Upper lobe of left lung (tissue), 6 donors: ENCODE data around the gene GBF1. TPM values are rescaled to one million over a fixed set of nuclear protein-coding genes. Genes with fewer than 3 reads are reported as not detected.

Experiments
- ATAC-seq, 2 donors: fragments of 200-7000 bp; cut with Tn5 transposase; one replicate each; pipeline ENCODE4 v1.9.1; 2022; ENCODE audit warnings: mild to moderate bottlenecking in 2 of 2, moderate library complexity in 2 of 2; ENCODE audit not compliant: low FRiP score in 2 of 2
- DNase-seq, 2 donors: peaks; one replicate each; pipeline ENCODE4 v3.0.0-alpha.2; 2019 to 2020
- H3K27ac ChIP-seq, 4 donors: fragments of 200-600 bp; sonication (generic); one replicate each; pipeline ENCODE4 v1.5.1; 2016 to 2019
- H3K27me3 ChIP-seq, 4 donors: fragments of 200-600 bp; sonication (generic); one replicate each; pipeline ENCODE4 v1.5.1; 2017 to 2019
- H3K36me3 ChIP-seq, 4 donors: fragments of 200-600 bp; sonication (generic); one replicate each; pipeline ENCODE4 v1.5.1; 2016 to 2019
- H3K4me1 ChIP-seq, 4 donors: fragments of 200-600 bp; sonication (generic); one replicate each; pipeline ENCODE4 v1.5.1; 2018 to 2019
- H3K4me3 ChIP-seq, 4 donors: fragments of 200-600 bp; sonication (generic); one replicate each; pipeline ENCODE4 v1.5.1; 2017 to 2019; ENCODE audit warnings: mild to moderate bottlenecking in 2 of 4, moderate library complexity in 1 of 4
- H3K9me3 ChIP-seq, 4 donors: fragments of 200-600 bp; sonication (generic); one replicate each; pipeline ENCODE4 v1.5.1; 2018 to 2019
- EP300 ChIP-seq, 4 donors: sonication (generic); formaldehyde crosslinking; IDR thresholded peaks; one replicate each; pipeline ENCODE4 v1.5.1; 2017; ENCODE audit warnings: antibody characterized with exemption in 4 of 4, control low read depth in 2 of 4
- POLR2A ChIP-seq, 4 donors: fragments of 450-650 bp; IDR thresholded peaks; one replicate each; pipeline ENCODE4 v1.5.1; 2016 to 2017; ENCODE audit warnings: antibody characterized with exemption in 4 of 4, mild to moderate bottlenecking in 2 of 4
- POLR2AphosphoS5 ChIP-seq, 2 donors: sonication (generic); formaldehyde crosslinking; IDR thresholded peaks; one replicate each; pipeline ENCODE4 v1.5.1; 2017; ENCODE audit warnings: antibody characterized with exemption in 2 of 2
- WGBS, 2 donors: methylation state at CpG; one replicate each; pipeline ENCODE4 v1.1.5; 2017 to 2018; 5-methylcytosine and 5-hydroxymethylcytosine counted together
- total RNA-seq, 6 donors: library from RNA; depleted of rRNA in 4 of 6; stranded (reverse); fragments of >200 nt in 4 of 6; gene quantifications; one replicate each; pipeline versions ENCODE4 v1.1.0 to v1.2.1, GENCODE V29; 2016 to 2021
- TF ChIP-seq, protein P1 (sequence below), 6 experiments: fragments of 450-650 bp in 4 of 6; fragments of 200-600 bp in 2 of 6; sonication (generic) in 2 of 6; IDR thresholded peaks; one replicate each; pipeline ENCODE4 v1.5.1; 2016 to 2019; ENCODE audit warnings: antibody characterized with exemption in 6 of 6
- donor health status: DM: no; HTN: no; CAD: no; lungs with moderate emphysema.
- donor health status: DM: no; HTN: yes; CAD: no; lungs with severe emphysema.

The GBF1 gene
- total RNA-seq, 6 donors from 2014 or later = 36.7 to 59.7 (median 44.4) TPM

DNA sequence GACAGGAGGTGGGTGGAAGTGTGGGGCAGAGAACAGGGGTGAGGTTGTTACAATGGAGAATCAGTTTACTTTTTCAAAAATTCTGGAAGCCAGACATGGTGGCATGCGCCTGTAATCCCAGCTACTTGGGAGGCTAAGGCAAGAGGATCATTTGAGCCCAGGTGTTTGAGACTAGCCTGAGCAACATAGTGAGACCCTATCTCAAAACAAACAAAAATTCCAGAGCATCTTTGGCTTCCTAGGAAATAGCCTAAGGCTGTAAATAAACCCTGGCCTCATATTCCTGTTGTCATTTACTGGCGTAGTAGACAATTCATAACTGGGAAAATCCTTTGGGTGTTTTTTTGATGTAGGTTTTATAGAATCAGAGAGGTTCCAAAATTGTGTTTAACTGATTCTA, 44.0 kb downstream of the GBF1 start:
- no peaks in the 10 kb centered on the region for H3K27me3 ChIP-seq
- H3K4me3 ChIP-seq = no peak overlapping the region
- H3K4me1 ChIP-seq = peaks cover 0 to 10% (median 0%) of the 10 kb centered on the region in 4 donors
- no peak overlapping the region for H3K27ac ChIP-seq
- ATAC-seq (no peak), DNase-seq (no peak)
- WGBS, 2 donors = 96 to 100% methylated on average over 2 of the region's 2 CpGs
- H3K9me3 ChIP-seq = no peaks in the 10 kb centered on the region
- TF ChIP-seq EP300 (IDR thresholded peaks at IDR 0.05) = no peak
- TF ChIP-seq, protein P1, sequence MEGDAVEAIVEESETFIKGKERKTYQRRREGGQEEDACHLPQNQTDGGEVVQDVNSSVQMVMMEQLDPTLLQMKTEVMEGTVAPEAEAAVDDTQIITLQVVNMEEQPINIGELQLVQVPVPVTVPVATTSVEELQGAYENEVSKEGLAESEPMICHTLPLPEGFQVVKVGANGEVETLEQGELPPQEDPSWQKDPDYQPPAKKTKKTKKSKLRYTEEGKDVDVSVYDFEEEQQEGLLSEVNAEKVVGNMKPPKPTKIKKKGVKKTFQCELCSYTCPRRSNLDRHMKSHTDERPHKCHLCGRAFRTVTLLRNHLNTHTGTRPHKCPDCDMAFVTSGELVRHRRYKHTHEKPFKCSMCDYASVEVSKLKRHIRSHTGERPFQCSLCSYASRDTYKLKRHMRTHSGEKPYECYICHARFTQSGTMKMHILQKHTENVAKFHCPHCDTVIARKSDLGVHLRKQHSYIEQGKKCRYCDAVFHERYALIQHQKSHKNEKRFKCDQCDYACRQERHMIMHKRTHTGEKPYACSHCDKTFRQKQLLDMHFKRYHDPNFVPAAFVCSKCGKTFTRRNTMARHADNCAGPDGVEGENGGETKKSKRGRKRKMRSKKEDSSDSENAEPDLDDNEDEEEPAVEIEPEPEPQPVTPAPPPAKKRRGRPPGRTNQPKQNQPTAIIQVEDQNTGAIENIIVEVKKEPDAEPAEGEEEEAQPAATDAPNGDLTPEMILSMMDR (IDR thresholded peaks at IDR 0.05) = no peak
- TF ChIP-seq POLR2A (IDR thresholded peaks at IDR 0.05) = no peak
- no peak for TF ChIP-seq POLR2AphosphoS5 (IDR thresholded peaks at IDR 0.05)
- H3K36me3 ChIP-seq = peaks cover 0 to 2% (median 0%) of the 10 kb centered on the region in 4 donors

DNA sequence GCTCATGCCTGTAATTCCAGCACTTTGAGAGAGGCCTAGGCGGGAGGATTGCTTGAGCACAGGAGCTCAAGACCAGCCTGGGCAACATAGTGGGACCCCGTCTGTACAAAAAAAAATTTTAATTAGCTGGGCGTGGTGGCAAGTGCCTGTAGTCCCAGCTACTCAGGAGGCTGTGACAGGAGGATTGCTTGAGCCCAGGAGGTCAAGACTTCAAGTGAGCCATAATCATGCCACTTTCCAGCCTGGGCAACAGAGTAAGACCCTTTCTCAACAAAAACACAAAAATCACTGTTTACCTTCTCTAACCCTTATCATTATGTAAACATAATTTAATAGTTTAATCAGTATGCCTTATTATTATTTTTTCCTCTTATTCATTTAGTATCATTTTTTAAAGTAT, 44.5 kb downstream of the GBF1 start:
- DNase-seq (no peak), ATAC-seq (no peak)
- H3K9me3 ChIP-seq = no peaks in the 10 kb centered on the region
- WGBS, 2 donors = 92 to 93% methylated on average over 3 of the region's 3 CpGs
- H3K27ac ChIP-seq = no peak overlapping the region
- H3K4me1 ChIP-seq = peaks cover 0 to 10% (median under 1%) of the 10 kb centered on the region in 4 donors
- H3K36me3 ChIP-seq = peaks cover 0 to 2% (median 0%) of the 10 kb centered on the region in 4 donors
- H3K27me3 ChIP-seq = no peaks in the 10 kb centered on the region
- TF ChIP-seq EP300 (IDR thresholded peaks at IDR 0.05) = no peak
- no peak for TF ChIP-seq POLR2A (IDR thresholded peaks at IDR 0.05)
- no peak for TF ChIP-seq POLR2AphosphoS5 (IDR thresholded peaks at IDR 0.05)
- TF ChIP-seq, protein P1 (IDR thresholded peaks at IDR 0.05) = no peak
- H3K4me3 ChIP-seq = no peak overlapping the region

DNA sequence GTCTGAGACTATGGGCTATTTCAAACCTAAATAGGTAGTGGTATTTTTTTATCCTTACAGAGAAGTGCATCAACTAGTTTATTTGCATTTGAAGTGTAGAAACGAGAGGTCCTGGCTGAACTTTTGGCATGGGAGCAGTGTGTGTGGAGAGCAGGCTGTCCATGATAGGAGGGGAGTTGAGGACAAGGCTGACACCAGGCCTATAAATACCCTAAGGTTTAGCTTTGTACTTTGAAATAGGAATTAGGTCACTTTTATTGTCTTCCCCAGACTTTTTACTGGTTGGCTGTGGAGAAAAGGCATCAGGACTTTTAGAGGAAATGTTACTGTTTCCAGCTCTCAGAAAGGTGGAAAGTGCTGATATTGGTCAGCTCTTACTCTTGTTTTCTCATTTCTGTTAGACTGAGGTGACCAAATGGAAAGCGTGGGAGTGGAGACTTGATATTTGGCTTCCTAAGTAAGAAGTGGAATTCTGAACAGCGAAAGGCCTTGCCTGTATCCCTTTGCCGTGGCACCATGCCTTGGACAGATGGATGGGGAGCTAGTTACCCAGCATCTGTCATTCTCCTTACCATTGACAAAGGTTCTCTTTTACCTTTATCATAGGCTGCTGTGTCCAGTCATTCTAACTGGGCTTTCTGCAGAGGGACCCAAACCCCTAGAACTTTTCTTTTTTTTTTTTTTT, 46.0 kb downstream of the GBF1 start:
- peaks cover 0 to 2% (median 0%) of the 10 kb centered on the region in 4 donors for H3K36me3 ChIP-seq
- ATAC-seq = no peak
- no peak overlapping the region for H3K4me3 ChIP-seq
- H3K4me1 ChIP-seq = peaks cover 0 to 10% (median 3%) of the 10 kb centered on the region in 4 donors
- TF ChIP-seq POLR2AphosphoS5 (IDR thresholded peaks at IDR 0.05) = no peak
- no peak for TF ChIP-seq POLR2A (IDR thresholded peaks at IDR 0.05)
- 83 to 87% methylated on average over 4 of the region's 4 CpGs for WGBS, 2 donors
- no peak overlapping the region for H3K27ac ChIP-seq
- no peaks in the 10 kb centered on the region for H3K9me3 ChIP-seq
- DNase-seq = no peak
- H3K27me3 ChIP-seq = no peaks in the 10 kb centered on the region

DNA sequence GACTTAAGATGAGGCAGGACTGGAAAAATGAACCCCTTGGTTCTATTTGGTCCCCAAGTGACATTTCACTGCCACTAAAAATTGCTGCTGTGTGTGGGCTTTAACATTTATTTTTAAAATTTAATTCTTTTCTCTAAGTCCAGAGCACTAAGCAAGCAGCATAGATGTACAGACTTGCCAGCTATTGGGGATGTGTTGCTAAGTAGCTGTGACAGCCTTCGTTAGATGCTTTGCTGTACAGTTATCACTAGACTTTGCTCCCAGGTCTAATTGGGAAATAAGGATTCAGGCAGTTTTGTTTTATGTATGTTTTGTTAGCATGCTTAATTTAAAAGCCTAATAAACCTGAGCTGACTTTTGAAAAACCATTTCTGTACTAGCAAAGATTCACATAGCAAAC, 51.8 kb downstream of the GBF1 start:
- Histone ChIP-seq H3K36me3 (no peaks in the 10 kb centered on the region), H3K9me3 (no peaks in the 10 kb centered on the region), H3K4me1 (peaks cover 7 to 18% (median 10%) of the 10 kb centered on the region in 4 donors), H3K27ac (no peak overlapping the region), H3K27me3 (no peaks in the 10 kb centered on the region), H3K4me3 (no peak overlapping the region)
- DNase-seq (no peak), ATAC-seq (no peak)
- WGBS, 2 donors = 96 to 100% methylated on average over 1 of the region's 1 CpG
- no peak for TF ChIP-seq POLR2AphosphoS5 (IDR thresholded peaks at IDR 0.05)
- TF ChIP-seq POLR2A (IDR thresholded peaks at IDR 0.05) = no peak
- no peak for TF ChIP-seq EP300 (IDR thresholded peaks at IDR 0.05)
- TF ChIP-seq, protein P1 (IDR thresholded peaks at IDR 0.05) = no peak

DNA sequence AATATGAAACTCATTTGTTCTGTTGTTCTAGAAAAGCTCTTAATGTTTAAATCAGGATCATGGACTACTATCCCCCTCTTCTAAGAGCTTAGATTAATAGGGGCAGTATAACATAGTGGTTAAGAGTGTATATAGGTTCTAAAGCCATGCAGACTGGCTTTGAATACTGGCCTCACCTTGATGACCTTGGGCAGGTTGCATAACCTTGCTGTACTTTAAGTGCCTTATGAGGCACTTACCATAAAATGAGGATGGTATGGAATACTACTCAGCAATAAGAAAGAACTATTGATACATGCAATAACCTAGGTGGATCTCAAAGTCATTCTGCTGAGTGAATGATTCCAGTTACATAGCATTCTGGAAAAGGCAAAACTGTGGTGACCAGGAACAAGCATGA, 53.6 kb downstream of the GBF1 start:
- ATAC-seq (no peak), DNase-seq (no peak)
- Histone ChIP-seq H3K36me3 (no peaks in the 10 kb centered on the region), H3K9me3 (no peaks in the 10 kb centered on the region), H3K27me3 (no peaks in the 10 kb centered on the region), H3K4me1 (peaks cover 7 to 18% (median 10%) of the 10 kb centered on the region in 4 donors), H3K27ac (no peak overlapping the region), H3K4me3 (no peak overlapping the region)
- no peak for TF ChIP-seq POLR2A (IDR thresholded peaks at IDR 0.05)

DNA sequence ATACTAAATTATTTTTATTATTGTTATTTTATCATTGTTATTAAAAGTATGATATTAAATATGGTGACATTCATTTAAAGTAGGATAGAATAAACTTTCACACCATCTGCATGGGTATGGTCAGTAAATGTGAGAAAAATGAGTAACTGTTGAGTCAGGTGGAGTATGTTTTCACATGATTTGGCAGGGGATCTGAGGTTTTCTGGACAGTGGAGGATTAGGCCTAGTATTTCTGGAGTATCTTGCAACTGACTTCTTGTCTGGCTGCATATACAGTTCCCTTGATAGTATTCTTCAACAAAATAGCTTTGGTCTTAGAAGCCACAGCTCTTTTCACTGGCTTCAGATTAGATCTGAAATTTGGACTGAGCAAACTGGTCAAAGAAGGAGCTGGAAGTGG, 54.5 kb downstream of the GBF1 start:
- no peak overlapping the region for H3K4me3 ChIP-seq
- no peak for TF ChIP-seq POLR2A (IDR thresholded peaks at IDR 0.05)
- TF ChIP-seq POLR2AphosphoS5 (IDR thresholded peaks at IDR 0.05) = no peak
- TF ChIP-seq, protein P1 (IDR thresholded peaks at IDR 0.05) = no peak
- TF ChIP-seq EP300 (IDR thresholded peaks at IDR 0.05) = no peak
- H3K9me3 ChIP-seq = no peaks in the 10 kb centered on the region
- DNase-seq (no peak), ATAC-seq (peak in 1 of 2 donors; percentile 29)
- H3K27ac ChIP-seq = peak overlapping the region in 1 of 4 donors; percentile 25
- peaks cover 7 to 16% (median 10%) of the 10 kb centered on the region in 4 donors for H3K4me1 ChIP-seq
- H3K27me3 ChIP-seq = no peaks in the 10 kb centered on the region
- H3K36me3 ChIP-seq = no peaks in the 10 kb centered on the region
